NCI-H2107 (cell line): ENCODE results near the gene KCTD16.

ENCODE experiments used
- DNase-seq: peaks from one replicate; lab custom pipeline; 2025; lab: John Stamatoyannopoulos, UW

The KCTD16 gene

GRCh38 chr5:144166696-144167095, 4.0 kb upstream of the KCTD16 start:
- no peak for DNase-seq

GRCh38 chr5:144167998-144168397, 2.7 kb upstream of the KCTD16 start:
- DNase-seq = no peak

- no peak for DNase-seq
Observed at GRCh38 chr5:144169904-144170275, 783 bp upstream of the KCTD16 start.

GRCh38 chr5:144173766-144174165, 3.1 kb downstream of the KCTD16 start:
- no peak for DNase-seq

GRCh38 chr5:144177548-144177947, 6.9 kb downstream of the KCTD16 start:
- no peak for DNase-seq

- DNase-seq = no peak
Observed at GRCh38 chr5:144179226-144179625, 8.6 kb downstream of the KCTD16 start.

DNA sequence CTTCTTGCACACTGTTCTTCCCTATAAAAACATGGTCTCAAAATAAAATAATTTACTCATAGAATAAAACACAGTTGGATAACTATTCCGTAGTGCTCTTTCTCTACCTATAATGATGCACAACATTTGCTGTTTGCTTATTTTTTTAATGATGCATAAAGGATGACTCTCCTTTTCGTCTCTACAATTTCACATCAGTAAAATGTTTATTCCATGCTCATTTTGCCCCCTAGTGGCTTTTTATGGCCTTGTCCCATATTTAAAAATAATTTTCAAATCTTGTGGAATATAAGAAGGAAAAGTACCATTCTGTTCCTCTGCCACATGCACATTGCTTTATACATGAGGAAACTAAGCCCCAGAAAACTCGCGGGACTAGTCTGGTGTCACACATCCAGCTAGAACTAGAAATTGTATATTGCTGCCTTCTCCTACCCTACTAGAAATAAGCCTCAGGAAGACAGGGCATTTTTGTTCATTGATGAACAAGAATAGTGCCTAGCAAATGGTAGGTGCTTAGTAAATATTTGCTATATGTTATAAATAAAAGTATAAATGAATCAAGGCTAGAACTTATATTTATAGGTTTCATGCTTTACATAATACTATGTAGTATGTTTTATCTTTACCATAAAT, 12.7 kb downstream of the KCTD16 start:
- no peak for DNase-seq

- no peak for DNase-seq
Observed at GRCh38 chr5:144187699-144188294, 17.1 kb downstream of the KCTD16 start.

- no peak for DNase-seq
Observed at GRCh38 chr5:144189800-144190429, 19.2 kb downstream of the KCTD16 start.

DNA sequence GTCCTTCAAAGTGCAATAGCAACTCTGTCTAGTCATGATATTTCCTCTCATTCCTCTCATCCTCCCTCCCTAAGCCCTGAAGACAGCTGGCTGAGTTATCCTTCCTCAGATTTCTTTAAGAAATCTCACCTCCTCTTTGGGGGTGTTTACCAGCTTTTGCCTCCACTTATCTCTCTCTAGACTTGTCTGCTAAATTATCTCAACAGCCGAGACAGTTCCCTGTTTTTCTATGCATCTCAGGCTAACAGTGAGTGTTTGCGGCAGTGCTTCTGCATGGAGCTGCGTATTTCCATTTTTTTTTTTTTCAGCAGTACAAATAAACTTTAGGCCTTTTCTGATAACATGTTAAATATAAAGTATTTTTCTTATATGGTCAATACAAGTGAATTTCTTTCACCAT, 20.9 kb downstream of the KCTD16 start:
- DNase-seq = no peak

DNA sequence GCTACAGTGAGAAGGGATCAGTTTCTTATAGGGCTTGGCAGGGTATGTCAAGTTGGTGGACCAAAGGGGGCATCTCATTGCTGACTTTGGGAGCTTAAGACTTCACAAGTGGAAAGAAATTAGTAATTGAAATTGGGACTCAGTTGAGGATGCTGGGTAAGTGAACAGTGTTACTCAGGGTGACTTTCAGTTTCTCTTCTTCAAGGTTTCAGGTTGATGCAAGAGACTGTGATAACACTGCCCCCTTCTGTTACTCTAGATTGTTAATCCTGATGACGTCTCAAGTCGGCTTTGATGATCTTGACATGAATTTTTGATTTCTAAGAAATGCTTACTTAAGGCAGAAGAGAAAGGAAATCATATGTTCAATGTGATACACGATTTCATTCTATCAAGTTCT, 21.3 kb downstream of the KCTD16 start:
- no peak for DNase-seq

DNA sequence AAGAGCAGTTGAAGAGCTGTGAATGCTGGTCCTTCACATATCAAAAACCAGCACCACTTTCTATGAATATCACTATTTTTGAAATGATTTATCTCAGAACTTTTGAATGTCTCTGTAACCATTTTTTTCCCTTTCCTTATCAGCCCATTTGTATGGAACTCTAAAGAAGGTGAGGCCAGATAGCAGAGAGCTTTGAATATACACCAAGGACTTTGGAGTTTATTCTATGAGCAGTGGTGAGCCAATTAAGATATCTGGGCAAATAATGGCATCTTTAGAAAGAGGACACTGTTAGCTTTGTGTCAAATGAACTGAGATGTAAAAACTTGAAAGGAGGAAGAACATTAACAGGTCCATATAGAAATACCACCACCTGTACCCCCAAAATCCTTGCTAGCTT, 22.0 kb downstream of the KCTD16 start:
- DNase-seq = no peak

GRCh38 chr5:144194144-144194543, 23.5 kb downstream of the KCTD16 start:
- DNase-seq = no peak

GRCh38 chr5:144195448-144195847, 24.8 kb downstream of the KCTD16 start:
- DNase-seq = no peak

DNA sequence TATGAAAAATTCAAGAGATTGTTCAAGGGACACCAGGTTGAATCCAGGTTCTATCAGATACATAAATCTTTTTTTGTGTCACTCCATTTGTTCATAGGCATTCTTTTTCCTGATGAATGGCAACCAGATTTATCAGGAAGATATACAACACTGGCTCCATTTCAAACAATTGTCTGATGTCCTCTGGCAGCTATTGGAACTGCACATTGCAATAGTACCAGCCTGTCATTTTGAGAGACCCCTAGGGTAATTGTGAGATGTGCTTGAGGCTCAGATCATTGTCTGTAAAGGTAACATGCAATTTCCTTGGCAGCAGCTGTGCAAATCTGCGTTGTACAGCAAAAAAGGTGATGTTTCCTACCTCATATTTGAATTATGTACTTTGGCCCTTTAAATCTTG, 25.9 kb downstream of the KCTD16 start:
- DNase-seq = no peak

DNA sequence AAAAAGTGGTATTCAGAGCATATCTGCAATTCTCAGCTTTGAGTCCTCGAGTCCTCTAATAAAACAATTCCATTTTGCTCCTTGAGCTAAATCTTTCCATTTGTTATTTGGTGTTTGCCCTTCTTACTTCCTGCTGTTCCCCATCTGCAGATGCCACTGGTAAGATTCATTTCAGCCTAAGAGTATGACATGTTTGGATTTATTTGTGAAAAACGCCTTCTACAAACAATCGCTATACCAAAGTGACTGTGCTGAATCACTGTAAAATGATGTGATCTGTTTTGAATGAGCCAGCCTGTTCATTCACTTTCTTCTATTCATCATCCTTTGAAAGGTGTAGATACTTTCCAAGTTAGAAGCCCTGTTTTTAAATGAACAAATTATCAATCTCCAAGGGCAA, 27.7 kb downstream of the KCTD16 start:
- DNase-seq = no peak

GRCh38 chr5:144201588-144201987, 30.9 kb downstream of the KCTD16 start:
- no peak for DNase-seq

DNA sequence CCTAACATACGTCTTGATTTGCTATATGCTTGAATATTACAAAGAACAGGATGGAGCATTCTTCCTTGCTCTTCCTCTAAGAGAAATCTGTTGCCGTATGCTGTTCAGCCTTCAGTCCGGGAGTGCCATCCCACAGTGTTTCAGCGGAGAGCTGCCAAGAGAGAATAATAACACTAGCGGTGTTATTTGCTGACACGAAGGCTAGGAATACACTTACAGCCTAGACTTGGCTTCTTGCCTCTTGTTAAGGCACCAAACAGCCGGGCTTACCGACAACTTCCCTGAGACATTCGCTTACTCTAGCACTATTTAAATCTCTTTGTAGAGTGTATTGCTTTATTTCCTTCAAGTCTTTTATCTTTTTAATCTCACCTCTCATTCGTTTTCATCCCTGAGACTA, 31.4 kb downstream of the KCTD16 start:
- DNase-seq = no peak

DNA sequence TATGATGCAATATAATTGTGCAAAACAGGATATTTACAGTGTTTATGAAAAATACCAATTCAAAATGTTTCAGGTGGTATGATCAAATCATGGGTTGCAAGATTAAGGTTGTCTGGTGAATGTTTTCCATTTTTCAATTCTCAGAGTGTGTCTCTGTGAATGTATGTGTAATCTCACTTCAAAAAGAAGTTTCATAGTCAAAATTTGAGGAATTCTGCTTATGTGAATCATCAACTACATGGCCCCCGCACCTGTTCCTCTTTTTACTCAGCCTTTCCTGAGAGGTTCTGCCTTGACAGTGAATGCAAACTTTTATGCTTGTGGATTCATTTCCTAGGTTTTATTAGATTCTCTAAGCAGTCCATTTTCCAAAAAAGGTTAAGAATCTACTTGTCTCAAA, 32.1 kb downstream of the KCTD16 start:
- DNase-seq = no peak

DNA sequence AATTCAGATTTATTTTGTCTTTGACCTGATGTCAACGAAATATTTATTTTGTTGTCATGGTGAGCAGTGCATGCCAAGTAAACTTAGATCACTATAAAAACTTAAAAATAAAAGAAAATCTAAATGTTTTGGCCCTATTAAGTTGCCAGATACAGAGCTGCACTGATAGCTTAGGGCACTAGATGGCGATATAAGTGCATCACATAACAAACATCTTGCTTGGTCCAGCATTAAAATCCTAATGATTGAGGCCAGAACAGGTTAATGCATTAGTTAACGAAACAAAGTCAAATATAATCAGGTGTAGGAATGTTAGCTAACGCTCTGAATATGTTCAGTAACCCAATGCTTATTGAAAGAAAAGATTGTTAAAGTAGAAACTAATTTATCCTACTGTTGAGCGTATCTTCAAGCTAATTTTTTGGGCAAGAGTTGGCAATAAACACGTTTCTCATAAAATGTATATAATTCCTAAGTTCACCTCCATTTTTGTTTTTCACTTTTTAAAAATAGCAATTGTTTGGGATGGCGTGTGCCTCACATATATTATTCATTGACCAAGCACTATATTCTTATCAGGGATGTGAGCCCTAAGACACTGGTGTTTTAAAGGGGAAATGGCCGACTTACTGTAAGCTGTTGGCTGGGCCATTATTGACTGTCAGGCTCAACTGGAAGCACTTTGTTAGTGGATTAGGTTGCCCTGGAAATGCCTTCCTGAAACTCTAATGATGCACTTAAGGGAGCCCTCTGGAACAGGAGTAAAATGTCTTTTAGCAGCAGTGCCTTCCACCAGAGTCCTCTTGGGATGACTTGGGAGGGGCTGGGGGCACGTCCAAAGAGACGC, 33.3 kb downstream of the KCTD16 start:
- no peak for DNase-seq

DNA sequence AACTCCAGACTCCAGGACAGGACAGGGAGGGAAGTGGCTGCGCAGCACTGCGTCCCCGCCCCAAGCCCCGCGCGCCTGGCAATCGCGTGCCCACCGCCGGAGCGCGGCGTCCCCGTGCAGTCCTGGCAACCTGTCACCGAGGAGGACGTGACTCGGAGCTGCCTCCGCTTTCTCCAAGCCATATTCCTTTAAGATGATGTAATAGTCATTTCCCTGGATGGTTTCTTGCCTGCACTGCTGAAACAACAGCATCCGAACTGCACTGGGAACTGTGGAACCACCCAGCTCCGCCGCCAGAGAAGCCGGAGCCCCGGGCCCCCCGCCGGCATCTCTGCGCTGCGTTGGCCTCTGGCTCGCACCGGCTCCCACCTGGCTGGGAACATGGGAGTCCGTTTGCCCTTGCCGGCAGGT, 34.5 kb downstream of the KCTD16 start:
- DNase-seq = no peak

- DNase-seq = no peak
Observed at GRCh38 chr5:144206141-144206540, 35.5 kb downstream of the KCTD16 start.

DNA sequence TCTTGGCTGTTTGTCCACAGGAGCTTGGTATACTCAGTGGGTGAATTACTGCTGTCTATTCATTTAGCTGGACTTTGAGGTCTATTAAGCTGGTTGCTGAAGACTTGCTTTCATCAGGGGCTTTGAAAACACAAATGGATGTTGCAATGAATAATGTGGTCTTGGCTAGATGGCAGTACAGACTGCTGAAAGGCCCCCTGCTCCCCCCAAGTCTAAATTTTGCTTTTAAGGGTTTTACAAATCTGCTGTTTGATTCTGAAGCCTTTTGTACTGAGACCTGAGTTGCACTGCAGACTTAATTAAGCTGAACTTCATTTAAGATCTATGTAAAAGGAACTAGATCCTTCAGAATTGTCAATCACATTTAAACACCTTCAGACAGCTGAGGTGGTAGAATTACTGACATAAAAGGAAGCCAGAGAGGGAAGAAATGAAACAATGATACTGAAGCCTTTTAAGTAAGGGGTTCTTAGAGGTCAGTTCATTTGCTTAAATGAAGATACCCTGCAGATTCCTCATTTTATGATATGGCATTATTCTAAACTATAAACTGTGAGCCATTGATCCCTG, 37.3 kb downstream of the KCTD16 start:
- no peak for DNase-seq
